T-helper 9 cell (primary cell): ENCODE data around the gene EGFLAM.
A peak's percentile ranks its signal among the peaks of the same experiment; 100 is the strongest.

Source experiments
- DNase-seq: peaks from one replicate; pipeline ENCODE4 v3.0.0-alpha.2; 2020

The EGFLAM gene

DNA sequence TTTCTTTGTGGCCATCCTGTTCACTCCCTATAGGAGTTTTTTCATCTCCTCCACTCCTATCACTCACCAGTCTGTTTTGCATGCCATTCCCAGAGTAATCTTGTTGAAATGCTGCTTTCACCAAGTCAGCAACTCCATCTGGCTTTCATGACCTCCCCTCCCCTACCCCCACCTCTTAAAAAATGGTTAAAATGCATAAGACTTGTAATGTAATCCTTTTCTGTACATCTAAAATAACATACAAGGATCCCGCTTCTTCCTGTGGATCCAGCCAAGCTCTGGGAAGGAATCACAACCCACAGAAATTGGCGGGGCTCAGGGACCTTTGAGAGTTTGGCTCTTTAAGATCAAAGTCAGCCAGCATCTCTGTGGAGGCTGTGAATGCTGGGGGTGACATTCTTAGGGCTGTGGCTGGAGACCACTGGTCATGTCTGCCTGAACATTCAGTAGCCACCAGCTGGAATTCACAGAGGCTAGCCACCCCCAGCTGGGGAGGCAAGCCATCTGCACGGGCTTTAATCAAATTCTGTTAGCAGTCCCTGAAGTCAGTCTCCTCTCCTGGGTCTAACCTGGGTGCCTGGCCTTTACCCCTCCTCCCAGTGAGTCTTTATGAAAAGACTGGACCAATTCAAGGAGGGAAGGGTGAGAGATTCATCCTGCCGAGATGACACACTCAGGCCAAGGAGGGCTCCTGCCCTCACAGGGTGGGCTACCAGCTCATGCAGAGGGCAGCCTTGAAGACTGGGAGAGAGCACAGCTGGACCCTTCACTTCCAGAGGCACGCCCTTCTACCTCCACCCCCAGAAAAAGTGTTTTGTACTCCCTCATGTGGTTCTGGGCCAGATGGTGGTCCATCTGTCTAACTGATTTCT is 165.2 kb downstream of the EGFLAM start:
- no peak for DNase-seq

DNA sequence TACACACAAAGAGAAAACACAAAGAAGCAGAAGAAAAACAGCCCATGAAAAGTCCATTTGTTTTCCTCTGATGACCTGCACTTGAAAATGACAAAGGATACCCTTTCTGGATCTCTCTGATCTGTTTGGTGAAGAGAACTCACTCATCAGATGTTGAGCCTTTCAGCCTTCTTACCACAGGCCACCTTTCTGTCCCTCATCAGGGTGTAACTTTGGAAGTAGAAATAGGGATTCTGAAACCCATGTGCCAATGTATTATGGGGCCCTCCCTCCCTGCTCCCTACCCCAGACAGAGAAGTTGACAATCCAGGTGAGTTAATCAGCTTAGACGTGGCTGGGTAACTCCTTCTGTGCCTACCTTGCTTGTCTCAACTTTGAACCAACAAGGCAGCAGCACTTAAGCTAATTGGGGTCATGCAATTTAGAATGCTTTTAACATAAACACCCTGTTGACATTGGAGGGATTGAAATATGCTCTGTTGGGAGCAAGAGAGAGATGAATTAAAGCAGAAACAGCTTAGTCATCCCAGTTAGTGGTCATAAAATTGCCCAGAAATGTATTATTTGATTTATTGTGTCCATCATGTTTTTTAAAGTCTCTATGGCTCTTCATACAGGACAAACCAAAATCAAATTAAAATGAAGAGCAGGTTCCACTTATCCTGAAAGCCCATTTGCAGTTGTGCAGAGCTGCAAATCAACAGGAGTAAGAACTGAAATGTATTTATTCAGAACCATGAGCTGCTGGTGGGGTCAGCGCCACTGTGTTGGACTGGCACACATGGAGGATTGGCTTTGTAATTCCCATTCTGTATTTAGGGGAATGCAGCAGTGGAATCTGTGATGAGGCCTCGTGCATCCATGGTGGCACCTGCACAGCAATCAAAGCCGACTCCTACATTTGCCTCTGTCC is 166.0 kb downstream of the EGFLAM start:
- no peak for DNase-seq

DNA sequence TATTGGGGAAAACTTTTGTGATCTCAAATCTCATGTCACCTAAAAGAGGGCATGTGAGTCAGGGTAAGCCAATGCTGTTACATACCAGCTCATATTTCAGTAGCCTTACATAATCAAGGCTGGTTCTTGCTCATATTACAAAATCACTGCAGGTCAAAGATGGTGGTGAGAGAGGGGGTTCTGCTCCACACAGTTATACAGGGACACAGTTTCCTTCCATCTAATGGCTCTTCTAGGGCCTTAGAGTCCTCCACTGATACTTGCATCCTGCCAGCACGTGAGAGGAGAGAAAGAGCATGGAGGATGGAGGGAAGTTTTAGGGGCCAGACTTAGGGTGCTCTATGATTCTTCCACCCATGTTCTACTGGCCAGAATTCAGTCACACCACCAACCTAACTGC is 168.1 kb downstream of the EGFLAM start:
- no peak for DNase-seq

DNA sequence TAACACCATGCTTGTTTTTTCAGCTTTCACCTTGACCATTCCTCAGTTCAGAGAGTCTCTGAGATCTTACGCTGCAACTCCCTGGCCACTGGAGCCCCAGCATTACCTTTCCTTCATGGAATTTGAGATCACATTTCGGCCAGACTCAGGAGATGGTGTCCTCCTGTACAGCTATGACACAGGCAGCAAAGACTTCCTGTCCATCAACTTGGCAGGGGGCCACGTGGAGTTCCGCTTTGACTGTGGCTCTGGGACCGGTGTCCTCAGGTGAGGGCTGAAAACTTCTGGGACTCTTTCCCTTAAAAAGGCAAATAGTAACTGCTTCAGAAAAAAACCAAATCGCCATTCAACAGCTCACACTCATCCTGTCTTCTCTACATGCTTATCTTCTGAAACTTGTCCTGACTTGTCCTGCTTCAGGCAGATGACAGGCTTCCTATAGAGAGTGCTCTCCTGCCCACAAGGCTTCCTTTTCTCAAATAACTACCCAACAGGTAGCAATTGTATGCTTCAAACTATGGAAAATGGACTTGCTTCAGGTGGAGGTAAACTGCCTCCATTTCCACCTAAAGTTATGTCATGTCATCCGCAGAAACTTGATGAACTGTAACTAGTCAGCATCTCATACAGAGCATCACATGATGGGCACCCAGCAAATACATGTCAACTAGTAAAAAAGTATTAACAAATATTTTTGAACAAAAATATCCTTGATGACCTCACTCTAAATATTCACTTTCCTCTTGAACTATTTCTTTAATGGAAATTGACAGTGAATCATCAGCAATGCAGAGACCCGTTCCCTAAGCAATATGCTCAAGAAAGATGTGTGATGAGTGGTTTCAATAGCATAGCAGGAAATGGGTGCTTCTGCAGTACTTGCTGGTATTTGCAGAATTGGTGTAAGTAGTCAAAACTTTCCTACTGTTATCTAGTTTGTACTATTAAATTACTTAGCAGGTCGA is 168.9 kb downstream of the EGFLAM start:
- no peak for DNase-seq

DNA sequence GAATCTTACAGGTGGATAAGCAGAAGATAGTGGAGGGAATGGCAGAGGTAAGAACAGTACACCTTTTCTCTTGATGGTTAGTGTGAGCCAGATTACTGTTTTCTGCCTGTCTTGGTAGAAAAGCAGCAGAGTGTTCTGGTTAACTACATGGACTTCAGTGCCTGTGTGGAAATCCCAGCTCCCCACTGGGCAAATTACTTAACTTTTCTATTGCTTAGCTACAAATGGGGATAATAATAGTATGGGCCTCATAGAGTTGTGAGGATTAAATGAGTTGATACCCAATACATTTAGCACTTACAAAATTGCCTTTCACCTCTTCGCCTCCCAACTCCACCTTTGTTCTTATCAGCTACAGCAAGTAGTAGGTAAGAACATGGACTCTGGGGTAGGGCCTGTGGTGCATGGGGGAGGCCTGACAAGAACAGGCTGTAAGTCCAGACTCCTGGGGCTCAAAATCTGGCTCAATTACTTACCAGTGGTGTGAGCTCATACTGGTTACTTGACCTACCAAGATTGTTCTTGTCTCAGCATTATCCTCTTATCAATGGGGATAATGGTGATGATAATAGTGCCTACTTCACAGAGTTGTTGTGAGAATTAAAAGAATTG is 173.0 kb downstream of the EGFLAM start:
- no peak for DNase-seq

DNA sequence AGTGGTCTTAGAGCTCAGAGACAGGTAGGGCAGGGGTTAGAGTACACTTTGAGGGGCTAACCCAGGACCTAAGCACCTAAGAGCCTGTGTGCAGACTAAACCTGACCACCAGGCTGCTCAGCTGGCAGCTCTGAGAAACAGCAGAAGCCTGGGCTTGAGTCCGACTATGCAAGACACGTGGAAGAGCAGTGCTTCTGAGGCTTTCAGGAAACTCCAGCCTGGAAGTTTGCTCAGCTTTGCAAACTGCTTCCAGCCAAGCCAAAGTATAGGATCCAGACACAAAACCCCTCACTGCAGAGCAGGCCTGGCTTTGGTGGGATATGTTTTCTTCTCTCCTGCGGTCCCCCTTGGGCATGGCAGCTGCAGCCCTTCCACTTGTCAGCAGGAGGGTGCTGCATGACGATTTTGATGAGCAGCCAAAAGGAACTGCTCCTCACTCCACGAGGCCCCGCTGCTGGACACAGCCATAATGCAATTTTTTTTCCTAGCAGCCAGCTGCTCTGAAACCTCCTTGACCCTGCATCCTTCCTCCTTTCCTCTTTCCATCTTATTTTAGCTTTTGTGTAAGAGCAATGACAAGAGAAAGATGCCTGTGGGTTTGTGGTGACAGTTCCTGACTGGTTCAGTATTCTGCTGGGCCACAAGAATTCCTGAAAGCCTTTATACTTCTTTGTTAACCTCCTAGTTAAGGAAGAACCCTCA is 175.0 kb downstream of the EGFLAM start:
- DNase-seq, result no peak

DNA sequence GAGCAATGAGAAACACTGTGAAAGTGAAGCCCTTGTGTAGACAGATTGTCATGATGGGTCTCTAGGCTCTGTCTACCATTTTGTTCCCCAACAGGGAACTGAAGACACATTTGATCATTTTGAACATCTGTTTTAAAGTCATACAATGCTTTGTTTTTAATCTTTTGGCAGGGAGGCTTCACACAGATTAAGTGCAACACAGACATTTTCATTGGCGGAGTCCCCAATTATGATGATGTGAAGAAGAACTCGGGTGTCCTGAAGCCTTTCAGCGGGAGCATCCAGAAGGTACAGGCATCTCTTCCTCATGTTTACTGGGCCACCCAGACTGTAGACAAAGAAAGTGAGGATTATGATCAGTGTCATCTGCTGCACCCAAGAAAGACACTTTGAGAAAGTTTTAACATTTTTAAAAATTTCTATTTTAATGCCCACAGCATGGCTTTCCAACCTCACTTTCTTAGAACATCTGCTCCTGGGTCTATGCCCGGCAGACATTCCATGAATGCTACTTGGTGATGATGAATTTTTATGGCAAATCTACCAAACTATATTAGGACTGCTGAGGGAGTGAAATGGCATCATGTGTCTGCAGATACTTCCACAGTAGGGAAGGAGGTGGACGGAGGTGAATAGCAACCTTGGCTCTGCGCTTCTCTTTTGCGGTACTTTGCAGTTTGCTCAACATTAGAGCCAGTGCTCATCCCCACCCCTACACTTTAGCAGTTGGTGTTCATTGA is 176.8 kb downstream of the EGFLAM start:
- DNase-seq, result no peak

DNA sequence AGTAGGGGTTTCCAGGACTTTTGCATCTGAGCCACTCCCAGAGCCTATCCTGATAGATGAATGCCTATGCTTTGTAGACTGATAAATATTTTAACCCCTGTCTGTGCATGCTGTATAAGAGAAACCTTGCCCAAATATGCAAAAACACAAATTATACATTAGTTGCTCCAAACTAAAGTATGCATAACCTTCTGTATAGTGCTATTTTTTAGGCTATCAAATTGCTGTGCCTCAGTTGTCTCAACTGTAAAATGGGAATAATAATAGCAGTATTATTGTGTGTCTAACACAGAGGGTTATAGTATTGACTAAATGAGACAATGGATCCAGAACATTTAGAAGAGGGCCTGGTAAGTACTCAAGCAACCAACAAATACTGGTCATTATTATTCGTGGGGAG is 180.4 kb downstream of the EGFLAM start:
- DNase-seq, result no peak

DNA sequence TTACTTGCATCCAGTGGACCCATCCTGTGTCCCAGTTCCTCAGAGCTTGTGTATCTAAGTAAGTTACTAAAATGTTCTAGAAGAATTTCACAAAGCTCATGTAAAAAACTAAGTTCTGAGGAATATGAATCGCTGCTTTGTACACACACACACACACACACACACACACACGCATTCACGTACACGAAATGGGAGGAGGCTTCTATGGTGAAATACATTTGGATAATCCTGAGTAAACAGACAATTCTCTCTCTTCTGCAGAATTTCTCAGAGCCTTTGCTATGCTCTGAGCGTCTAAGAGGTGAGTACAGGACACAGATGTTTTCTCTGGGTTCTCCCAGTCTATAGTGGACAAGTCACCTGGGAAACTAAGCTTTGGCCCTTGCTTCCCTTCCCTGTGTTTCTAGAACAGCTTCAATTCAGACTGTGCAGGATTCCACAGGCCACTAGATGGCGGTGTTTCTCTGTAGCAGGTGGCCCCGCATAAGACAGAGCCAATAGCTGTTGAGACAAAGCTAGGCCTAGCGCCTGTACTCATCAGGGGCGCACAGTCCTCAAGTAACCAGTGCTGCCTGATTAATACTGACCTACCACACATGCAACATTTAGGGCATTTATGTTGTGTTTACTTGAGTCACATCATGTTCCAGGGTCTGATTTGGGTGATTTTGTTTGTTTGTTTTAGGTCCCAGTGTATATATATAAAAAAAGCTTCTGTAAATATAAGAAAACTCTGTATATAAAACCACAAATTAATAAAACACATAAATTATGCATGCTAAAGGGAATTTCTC is 183.3 kb downstream of the EGFLAM start:
- peak; percentile 75 for DNase-seq

DNA sequence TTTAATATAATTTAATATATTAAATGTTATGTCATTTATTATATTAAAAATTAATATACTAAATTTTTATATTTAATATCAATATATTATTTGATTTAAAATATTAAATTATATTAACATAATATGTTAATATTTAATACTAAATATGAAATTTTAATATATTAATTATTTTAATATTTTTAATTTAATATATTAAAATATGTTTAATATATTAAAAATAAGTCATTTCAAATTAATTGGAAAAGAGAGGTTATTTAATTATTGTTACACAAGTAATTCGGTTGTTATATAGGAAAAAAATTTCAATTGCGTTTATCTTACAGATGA is 183.9 kb downstream of the EGFLAM start:
- no peak for DNase-seq

DNA sequence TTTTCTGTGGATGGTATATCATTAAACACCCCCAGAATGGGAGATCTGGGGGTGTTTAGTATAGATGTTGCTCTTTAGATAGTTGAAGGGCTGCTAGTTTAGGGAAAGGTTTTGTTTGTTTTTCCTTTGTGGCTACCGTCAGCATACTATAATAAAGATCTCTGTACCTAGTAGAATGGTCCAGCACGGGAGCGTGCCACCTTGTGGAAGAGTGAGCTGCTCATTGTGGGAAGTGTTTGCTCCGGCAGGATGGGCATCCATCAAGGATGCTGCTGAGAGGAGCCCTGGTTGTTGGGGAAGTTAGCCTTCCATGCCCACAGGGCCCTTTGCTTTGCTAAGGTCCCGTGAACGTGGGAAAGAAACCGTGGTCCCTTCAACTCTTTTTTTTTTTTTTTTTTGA is 185.0 kb downstream of the EGFLAM start:
- no peak for DNase-seq

DNA sequence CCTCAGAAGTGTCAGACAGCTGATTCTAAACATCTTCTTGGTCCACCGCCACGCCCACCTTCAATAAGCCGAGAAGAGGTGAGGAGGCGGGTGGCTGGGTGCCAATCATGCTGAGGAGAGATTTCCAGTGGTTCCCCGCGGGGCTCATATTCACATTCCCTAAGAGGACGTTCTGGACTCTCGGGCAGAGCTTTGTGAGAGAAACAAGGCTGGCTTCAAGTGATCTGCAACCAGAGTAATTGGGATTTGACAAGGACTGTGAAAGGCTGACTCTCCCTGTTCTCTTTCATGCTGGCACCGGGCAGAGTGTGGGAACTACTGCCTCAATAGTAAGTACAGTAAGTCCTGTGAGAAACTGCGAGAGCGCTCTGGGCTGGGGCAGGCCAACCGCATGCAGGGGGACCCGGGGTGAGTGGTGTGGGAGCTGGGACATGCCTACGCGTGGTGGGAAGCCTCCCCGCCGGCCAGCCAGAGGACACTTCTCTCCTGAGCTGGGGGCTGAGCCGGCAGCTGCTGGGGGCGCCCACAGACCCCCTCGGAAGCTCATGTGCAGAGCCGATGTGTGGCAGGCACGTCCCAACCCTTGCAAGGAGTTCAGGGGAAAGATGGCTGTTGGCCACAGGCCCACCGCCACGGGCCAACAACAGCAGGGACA is 187.1 kb downstream of the EGFLAM start:
- DNase-seq, result no peak

DNA sequence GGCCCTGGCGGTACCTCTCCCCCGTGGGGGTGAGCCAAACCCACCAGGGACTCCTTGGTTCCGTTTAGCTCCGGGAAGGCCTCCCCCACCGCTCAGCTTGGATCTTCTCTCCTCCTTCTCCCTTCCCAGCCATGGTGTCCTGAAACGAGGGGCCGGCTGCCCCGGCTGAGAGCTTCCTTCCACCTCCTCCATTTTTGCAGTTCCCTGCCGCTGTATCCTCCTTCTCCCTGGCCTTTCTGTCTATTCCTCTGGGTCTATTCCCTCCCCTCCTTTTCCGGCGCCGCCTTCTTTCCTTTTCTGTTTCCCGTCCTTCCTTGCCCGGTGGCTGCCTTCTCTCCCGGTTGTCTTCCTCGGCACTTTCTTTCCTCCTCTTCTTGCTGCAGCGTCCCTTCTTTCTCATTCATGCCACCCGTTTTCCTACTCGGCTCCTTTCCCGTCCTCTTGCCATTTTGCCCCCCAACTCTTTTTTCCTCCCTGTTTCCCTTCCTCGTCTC is 187.7 kb downstream of the EGFLAM start:
- DNase-seq, result no peak

DNA sequence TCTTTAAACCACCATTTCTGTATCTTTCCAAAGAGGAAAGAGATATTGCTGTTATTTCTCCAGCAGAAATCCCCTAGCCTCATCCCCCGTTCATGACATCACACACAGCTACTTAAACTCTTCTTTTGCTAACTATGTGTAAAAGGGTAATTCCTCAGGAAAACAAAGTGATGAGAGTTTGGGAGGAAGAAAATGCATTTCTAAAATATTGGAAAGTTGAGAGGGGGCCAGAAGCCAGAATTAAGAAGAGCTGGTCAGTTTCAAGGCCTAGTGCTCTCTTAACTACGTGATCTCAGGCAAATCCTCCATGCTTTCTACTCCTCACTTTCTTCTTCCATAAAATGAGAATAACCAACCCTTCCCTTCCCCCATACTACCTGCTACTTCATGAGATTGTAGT is 188.7 kb downstream of the EGFLAM start:
- DNase-seq, result no peak

DNA sequence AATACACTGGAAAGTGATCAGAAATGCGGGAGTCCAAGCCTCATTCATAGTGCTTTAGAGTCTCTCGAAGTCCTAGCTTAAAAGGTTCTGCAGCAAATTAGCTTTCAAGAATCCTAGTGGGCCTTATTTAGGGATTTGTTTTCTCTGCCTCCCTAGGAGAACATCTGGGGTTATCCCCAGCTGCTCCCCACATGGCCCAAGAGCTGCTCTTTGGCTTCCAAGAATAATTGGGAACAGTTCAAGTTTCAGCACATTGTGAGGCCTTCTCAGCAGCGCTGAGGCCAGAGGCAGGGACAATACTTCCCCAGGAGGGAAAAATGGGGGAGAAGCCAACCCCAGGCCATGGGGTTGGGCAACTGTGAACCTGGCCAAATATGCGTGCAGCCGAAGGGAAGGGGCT is 189.4 kb downstream of the EGFLAM start:
- DNase-seq, result no peak

DNA sequence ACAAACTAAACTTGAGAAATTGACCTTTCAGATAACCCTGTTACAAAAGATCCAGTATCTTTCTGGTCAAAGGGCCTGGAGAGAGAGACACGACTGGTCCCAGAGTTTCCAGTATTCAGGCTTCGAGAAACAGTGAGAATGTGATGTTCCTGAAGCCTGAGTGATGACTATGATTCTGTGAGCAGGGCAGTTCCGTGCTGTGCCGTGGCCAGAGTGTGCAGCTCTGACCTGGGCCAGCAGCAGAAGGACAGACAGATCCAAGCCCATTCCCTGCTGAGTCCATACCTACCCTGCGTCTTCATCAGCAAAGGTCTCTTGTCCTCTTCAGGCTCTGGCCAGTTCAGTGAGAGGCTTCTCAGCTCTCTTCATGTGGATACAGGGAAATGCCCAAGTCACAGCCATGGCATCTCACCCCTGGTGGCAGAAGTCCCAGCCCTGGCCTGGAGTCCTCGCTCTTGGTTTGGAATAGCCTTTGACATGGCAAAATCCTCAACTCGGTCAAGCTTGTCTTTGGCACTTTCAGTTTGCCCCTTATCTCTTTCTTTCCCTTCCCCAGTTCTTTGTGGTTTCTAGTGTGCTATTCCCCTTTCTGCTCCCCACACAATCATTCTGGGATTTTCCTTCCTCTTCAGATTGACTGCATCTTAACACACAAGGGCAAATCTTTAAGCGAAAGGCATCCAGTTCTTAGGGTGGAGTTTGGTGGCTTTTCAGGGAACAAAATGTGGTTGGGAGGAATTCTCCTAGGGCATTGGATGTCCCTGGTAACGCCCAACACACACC is 190.4 kb downstream of the EGFLAM start:
- DNase-seq, result no peak

DNA sequence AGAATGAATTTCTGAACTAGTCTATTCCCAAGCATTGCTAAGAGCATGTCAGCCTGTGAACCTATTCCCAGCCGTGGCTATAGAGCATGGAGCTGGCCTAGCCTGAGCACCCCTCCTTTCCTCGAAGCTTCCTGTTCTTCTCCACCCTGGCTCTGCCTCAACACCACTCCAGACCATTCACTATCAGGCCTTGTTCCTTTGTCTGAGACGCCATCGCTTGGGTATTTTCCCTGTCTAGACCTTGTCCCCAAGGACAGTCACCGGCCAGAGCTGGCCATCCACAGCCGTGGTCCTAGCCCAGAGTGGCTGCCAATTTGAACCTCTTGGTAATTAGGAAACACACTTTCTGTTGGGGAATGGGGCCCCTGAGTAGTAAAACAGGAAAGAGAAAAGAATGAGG is 192.3 kb downstream of the EGFLAM start:
- DNase-seq, result no peak

DNA sequence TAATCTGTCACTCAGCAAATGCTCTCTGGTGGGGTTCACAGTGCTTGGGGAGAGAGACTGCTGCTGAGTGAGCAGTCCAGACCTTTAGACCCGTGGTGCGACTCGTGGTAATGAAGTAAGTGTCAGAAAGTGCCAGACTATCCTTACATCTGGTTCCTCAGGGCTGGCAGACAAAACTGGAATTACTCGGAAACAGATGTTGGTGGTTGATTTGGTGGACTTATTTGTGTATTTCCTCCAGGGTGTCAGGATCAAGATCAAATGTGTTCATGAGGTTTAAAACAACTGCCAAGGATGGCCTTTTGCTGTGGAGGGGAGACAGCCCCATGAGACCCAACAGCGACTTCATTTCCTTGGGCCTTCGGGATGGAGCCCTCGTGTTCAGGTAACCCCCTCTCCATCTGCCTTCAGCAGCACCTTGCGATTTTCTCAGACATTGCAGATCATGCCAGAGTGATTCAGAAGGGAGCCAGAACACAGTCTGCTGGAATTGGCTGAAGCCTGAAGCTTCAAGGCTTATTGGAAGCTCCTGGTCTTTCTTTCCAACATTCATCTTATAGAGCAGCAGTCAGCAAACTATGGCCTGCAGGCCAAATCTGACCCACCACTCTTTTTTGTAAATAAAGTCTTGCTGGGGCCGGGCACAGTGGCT is 192.8 kb downstream of the EGFLAM start:
- DNase-seq, result no peak
